B cell (primary cell): ENCODE results near the gene MARVELD1. TPM values are rescaled to one million over a fixed set of nuclear protein-coding genes. Genes with fewer than 3 reads are reported as not detected.

ENCODE experiments used
- ATAC-seq: fragments of 200-7000 bp; cut with Tn5 transposase; one replicate; pipeline ENCODE4 v1.10.0; 2021; ENCODE audit warnings: low read depth, mild to moderate bottlenecking, moderate number of reproducible peaks, moderate library complexity
- CTCF ChIA-PET: fragments of 350-600 bp; sonication (Branson Sonifier 250); formaldehyde crosslinking; loops from one replicate; lab custom pipeline; 2021; ENCODE audit warnings: antibody characterized with exemption, inconsistent platforms; lab: Charles Lee
- POLR2A ChIA-PET: fragments of 350-600 bp; sonication (Branson Sonifier 250); formaldehyde crosslinking; loops from one replicate; lab custom pipeline; 2021; ENCODE audit warnings: antibody characterized with exemption; lab: Charles Lee
- DNase-seq: peaks from one replicate; pipeline ENCODE4 v3.0.0; 2013
- H2AFZ ChIP-seq: 2 replicates; pipeline ENCODE4 v1.6.1; 2012; ENCODE audit warnings: mild to moderate bottlenecking, low read depth, low read length; ENCODE audit not compliant: insufficient read depth, poor library complexity, severe bottlenecking
- H3K27ac ChIP-seq, 2 donors: 1 replicate in 1 of 2; 2 replicates in 1 of 2; pipeline ENCODE4 v1.5.1; 2012 to 2013; ENCODE audit warnings: low read length in 2 of 2, mild to moderate bottlenecking in 2 of 2, moderate library complexity in 1 of 2
- H3K27me3 ChIP-seq, 4 experiments: fragments of 200-600 bp in 1 of 4; sonication (generic) in 1 of 4; replicated peaks in 1 of 4; 1 replicate in 2 of 4; 2 replicates in 2 of 4; pipeline versions ENCODE4 v1.6.1 to v1.7.0; 2013 to 2016; ENCODE audit warnings: low read length in 3 of 4, mild to moderate bottlenecking in 2 of 4, mixed read lengths in 1 of 4, moderate library complexity in 1 of 4; ENCODE audit not compliant: insufficient read depth in 4 of 4, control insufficient read depth in 3 of 4; ENCODE audit errors: control extremely low read depth in 1 of 4
- H3K36me3 ChIP-seq, 2 experiments: replicated peaks in 1 of 2; 1 replicate in 1 of 2; 2 replicates in 1 of 2; pipeline versions ENCODE4 v1.6.1 to v1.7.1; 2013; ENCODE audit warnings: low read length in 1 of 2; ENCODE audit not compliant: insufficient read depth in 2 of 2, control insufficient read depth in 1 of 2; ENCODE audit errors: control extremely low read depth in 1 of 2, extremely low read depth in 1 of 2
- H3K4me1 ChIP-seq, 2 donors: fragments of 200-600 bp in 1 of 2; sonication (generic) in 1 of 2; 1 replicate in 1 of 2; 2 replicates in 1 of 2; pipeline versions ENCODE4 v1.5.1 to v1.6.1; 2013 to 2017; ENCODE audit warnings: low read length in 2 of 2; ENCODE audit not compliant: control insufficient read depth in 2 of 2, insufficient read depth in 2 of 2
- H3K4me2 ChIP-seq: replicated peaks from 2 replicates; pipeline ENCODE3; 2012; ENCODE audit warnings: mild to moderate bottlenecking, low read depth, low read length; ENCODE audit not compliant: poor library complexity, severe bottlenecking
- H3K4me3 ChIP-seq, 5 experiments: fragments of 200-600 bp in 1 of 5; sonication (generic) in 1 of 5; 1 replicate in 3 of 5; 2 replicates in 2 of 5; pipeline versions ENCODE4 v1.5.1 to v1.7.0; 2011 to 2016; ENCODE audit warnings: low read length in 4 of 5, mild to moderate bottlenecking in 4 of 5, low read depth in 2 of 5, control low read depth in 1 of 5, moderate library complexity in 1 of 5; ENCODE audit not compliant: insufficient read depth in 1 of 5; ENCODE audit errors: control extremely low read depth in 1 of 5, extremely low read depth in 1 of 5
- H3K79me2 ChIP-seq: fragments of 200-600 bp; sonication (generic); one replicate; pipeline ENCODE4 v1.6.0; 2016; ENCODE audit warnings: low read length; ENCODE audit not compliant: control insufficient read depth, insufficient read depth
- H3K9ac ChIP-seq: fragments of 200-600 bp; sonication (generic); 2 replicates; pipeline ENCODE4 v1.6.1; 2017; ENCODE audit warnings: mild to moderate bottlenecking, low read length, moderate library complexity
- H3K9me3 ChIP-seq, 3 donors: one replicate each; pipeline versions ENCODE4 v1.6.1 to v1.7.1; 2013; ENCODE audit warnings: low read length in 2 of 3; ENCODE audit not compliant: control insufficient read depth in 2 of 3, insufficient read depth in 1 of 3; ENCODE audit errors: control extremely low read depth in 1 of 3
- H4K20me1 ChIP-seq: 2 replicates; pipeline ENCODE4 v1.6.0; 2012; ENCODE audit warnings: mild to moderate bottlenecking, low read length; ENCODE audit not compliant: insufficient read depth, control insufficient read depth, poor library complexity, severe bottlenecking
- H3K27ac Mint-ChIP-seq: one replicate; pipeline ENCODE4 v1.8.0; 2021; ENCODE audit warnings: mixed read lengths
- H3K27me3 Mint-ChIP-seq: one replicate; pipeline ENCODE4 v1.8.0; 2021; ENCODE audit warnings: mixed read lengths
- H3K4me1 Mint-ChIP-seq: one replicate; pipeline ENCODE4 v1.8.0; 2021; ENCODE audit warnings: mixed read lengths
- H3K4me3 Mint-ChIP-seq: one replicate; pipeline ENCODE4 v1.8.0; 2021; ENCODE audit warnings: mixed read lengths
- H3K9me3 Mint-ChIP-seq: one replicate; pipeline ENCODE4 v1.8.0; 2022; ENCODE audit warnings: mixed read lengths; ENCODE audit not compliant: insufficient read depth
- EZH2 ChIP-seq: IDR thresholded peaks from 2 replicates; pipeline ENCODE4 v1.6.1; 2012; ENCODE audit warnings: borderline replicate concordance, low read depth, mild to moderate bottlenecking, moderate library complexity, low read length; ENCODE audit not compliant: insufficient read depth, poor library complexity, severe bottlenecking
- WGBS: methylation state at CpG from one replicate; pipeline ENCODE4 v1.1.5; 2013; ENCODE audit warnings: missing lambda C conversion rate; ENCODE audit not compliant: insufficient coverage; 5-methylcytosine and 5-hydroxymethylcytosine counted together
- intact Hi-C: fragments of 100-400 bp; cut with micrococcal nuclease; formaldehyde crosslinking; loops from one replicate; pipeline ENCODE4 v1.10.0; 2022
- polyA plus RNA-seq: library from polyadenylated mRNA; depleted of rRNA; stranded (reverse); fragments of >200 nt; gene quantifications from 2 replicates; pipeline ENCODE4 v1.2.3, GENCODE V29; 2012
- total RNA-seq, 2 donors: library from RNA; stranded (reverse); fragments of 120-200 nt in 1 of 2; gene quantifications; 1 replicate in 1 of 2; 2 replicates in 1 of 2; pipeline versions ENCODE4 v1.2.3 to v1.2.4, GENCODE V29; 2013 to 2022
- TF ChIP-seq, protein P1 (sequence below): fragments of 200-600 bp; IDR thresholded peaks from one replicate; pipeline ENCODE4 v1.8.0; 2022; ENCODE audit warnings: antibody characterized with exemption, mild to moderate bottlenecking

MARVELD1 gene
- total and polyA plus RNA-seq, 2 donors (not counting 1 experiment from before 2014, with no cell fraction given), result 0.45 to 0.54 TPM

DNA sequence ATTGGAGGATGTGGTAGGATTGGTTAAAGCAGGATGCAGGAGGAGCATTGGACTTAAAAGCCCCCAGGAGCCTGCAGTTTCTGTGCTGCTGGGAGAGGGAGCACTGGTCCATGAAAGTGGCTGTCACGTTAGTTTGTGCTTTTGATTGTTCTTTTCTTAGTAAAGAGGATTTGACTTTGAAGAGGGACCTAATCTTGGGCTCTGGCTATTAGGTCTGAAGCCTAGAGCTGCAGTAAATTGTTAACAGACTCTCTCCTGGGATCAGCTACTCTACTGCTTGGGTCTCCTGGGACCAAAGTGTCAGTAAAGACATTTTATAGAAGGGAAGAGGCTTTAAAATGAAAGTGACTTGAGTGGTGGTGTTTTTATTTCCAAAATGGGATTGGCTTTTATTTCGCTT lies 27.1 kb downstream of the MARVELD1 start:
- Histone ChIP-seq H4K20me1 (peaks cover 39% of the 10 kb centered on the region), H3K9ac (no peak overlapping the region), H3K4me2 (peak overlapping the region; percentile 9), H3K4me3 (no peak overlapping the region), H3K4me1 (peaks cover 25 to 39% of the 10 kb centered on the region in 2 donors), H3K36me3 (peaks cover 0 to 50% of the 10 kb centered on the region in 2 experiments), H2AFZ (no peak overlapping the region), H3K27me3 (no peaks in the 10 kb centered on the region), H3K79me2 (peaks cover 69% of the 10 kb centered on the region), H3K9me3 (no peaks in the 10 kb centered on the region), H3K27ac (no peak overlapping the region)
- 0% methylated on average over 1 of the region's 2 CpGs for WGBS
- intact Hi-C loops, result no loop called here
- DNase-seq (no peak), ATAC-seq (no peak)
- H3K4me1 Mint-ChIP-seq, result peaks cover 60% of the 10 kb centered on the region
- TF ChIP-seq, protein P1, sequence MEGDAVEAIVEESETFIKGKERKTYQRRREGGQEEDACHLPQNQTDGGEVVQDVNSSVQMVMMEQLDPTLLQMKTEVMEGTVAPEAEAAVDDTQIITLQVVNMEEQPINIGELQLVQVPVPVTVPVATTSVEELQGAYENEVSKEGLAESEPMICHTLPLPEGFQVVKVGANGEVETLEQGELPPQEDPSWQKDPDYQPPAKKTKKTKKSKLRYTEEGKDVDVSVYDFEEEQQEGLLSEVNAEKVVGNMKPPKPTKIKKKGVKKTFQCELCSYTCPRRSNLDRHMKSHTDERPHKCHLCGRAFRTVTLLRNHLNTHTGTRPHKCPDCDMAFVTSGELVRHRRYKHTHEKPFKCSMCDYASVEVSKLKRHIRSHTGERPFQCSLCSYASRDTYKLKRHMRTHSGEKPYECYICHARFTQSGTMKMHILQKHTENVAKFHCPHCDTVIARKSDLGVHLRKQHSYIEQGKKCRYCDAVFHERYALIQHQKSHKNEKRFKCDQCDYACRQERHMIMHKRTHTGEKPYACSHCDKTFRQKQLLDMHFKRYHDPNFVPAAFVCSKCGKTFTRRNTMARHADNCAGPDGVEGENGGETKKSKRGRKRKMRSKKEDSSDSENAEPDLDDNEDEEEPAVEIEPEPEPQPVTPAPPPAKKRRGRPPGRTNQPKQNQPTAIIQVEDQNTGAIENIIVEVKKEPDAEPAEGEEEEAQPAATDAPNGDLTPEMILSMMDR, result no peak
- TF ChIP-seq EZH2, result no peak
- no peaks in the 10 kb centered on the region for H3K9me3 Mint-ChIP-seq
- POLR2A ChIA-PET, result no interaction called here
- H3K4me3 Mint-ChIP-seq, result peak overlapping the region; percentile 5
- CTCF ChIA-PET, result no interaction called here
- H3K27me3 Mint-ChIP-seq, result no peaks in the 10 kb centered on the region
- H3K27ac Mint-ChIP-seq, result no peak overlapping the region

DNA sequence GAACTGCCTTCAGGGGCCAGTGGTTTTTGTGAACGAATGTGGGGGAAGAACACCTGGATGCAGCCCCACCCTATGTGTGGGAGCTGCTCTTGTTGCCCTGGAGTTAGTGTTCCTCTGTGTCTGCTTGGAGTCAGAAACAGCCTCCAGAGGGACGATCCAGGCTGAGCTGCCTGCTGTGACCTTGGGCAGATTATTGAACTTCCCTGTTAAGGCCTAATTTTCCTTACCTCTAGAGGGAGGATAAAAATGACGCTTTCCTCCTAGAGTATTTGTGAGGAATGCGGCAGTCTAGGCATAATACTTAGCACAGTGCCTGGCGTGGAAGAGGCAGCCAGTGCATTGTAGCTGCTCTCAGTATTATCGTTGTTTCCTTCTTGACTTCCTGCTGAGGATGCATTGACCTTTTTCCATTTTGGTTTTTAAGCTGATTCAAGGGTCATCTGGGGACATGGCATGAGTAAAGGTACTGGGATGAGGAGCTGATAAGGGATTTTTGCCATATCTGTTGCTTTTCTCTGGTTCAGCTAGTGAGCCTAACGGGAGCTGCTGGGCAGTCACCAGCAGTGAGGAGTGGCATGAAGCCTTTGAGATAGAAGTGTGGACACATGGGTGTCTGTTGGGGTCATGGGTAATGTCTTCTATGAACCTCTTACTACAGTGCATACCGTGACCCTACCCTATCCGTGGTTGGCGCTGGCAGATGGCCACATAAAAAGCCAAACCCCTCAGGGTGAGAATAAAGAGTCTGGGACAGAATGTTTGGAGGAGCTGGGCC lies 29.8 kb downstream of the MARVELD1 start:
- no peaks in the 10 kb centered on the region for H3K9me3 ChIP-seq
- no peak overlapping the region for H3K4me2 ChIP-seq
- peaks cover 37% of the 10 kb centered on the region for H3K4me1 Mint-ChIP-seq
- H3K36me3 ChIP-seq, result peaks cover 0 to 71% of the 10 kb centered on the region in 2 experiments
- TF ChIP-seq, protein P1, result no peak
- TF ChIP-seq EZH2, result no peak
- peaks cover 11 to 20% of the 10 kb centered on the region in 2 donors for H3K4me1 ChIP-seq
- 90% methylated on average over 6 of the region's 10 CpGs for WGBS
- CTCF ChIA-PET, result interaction anchor here (0.6 to 1.5 kb wide), 5 partner anchors 34 to 318 kb away, joined by 3 to 5 read pairs (median 3); no protein-coding TSS in a partner anchor
- no peak overlapping the region for H3K9ac ChIP-seq
- H3K27me3 Mint-ChIP-seq, result no peaks in the 10 kb centered on the region
- intact Hi-C loops, result no loop called here
- H3K9me3 Mint-ChIP-seq, result no peaks in the 10 kb centered on the region
- no peak overlapping the region for H3K4me3 Mint-ChIP-seq
- H3K4me3 ChIP-seq, result no peak overlapping the region
- no peak overlapping the region for H3K27ac ChIP-seq
- H3K79me2 ChIP-seq, result peaks cover 60% of the 10 kb centered on the region
- ATAC-seq (no peak), DNase-seq (no peak)
- H4K20me1 ChIP-seq, result peaks cover 48% of the 10 kb centered on the region
- POLR2A ChIA-PET, result interaction anchor here (0.5 kb wide), 1 partner anchor 13 kb away, joined by 3 read pairs; no protein-coding TSS in a partner anchor
- no peaks in the 10 kb centered on the region for H3K27me3 ChIP-seq
- no peak overlapping the region for H2AFZ ChIP-seq
- H3K27ac Mint-ChIP-seq, result no peak overlapping the region
